DOHH2 (cell line): ENCODE measurements around the gene CDH22.

Experiments used
- EZH2phosphoT487 ChIP-seq: fragments of 200-600 bp; sonication (generic); IDR thresholded peaks from 2 replicates; pipeline ENCODE4 v1.6.1; 2017; ENCODE audit warnings: borderline replicate concordance, mild to moderate bottlenecking, antibody characterized with exemption, low read length, moderate library complexity, mixed read lengths
- TF ChIP-seq, protein P1 (sequence below): fragments of 200-600 bp; sonication (generic); IDR thresholded peaks from one replicate; pipeline ENCODE4 v1.5.1; 2014; ENCODE audit warnings: antibody characterized with exemption, mild to moderate bottlenecking, low read depth, low read length; ENCODE audit not compliant: poor library complexity, severe bottlenecking

DNA sequence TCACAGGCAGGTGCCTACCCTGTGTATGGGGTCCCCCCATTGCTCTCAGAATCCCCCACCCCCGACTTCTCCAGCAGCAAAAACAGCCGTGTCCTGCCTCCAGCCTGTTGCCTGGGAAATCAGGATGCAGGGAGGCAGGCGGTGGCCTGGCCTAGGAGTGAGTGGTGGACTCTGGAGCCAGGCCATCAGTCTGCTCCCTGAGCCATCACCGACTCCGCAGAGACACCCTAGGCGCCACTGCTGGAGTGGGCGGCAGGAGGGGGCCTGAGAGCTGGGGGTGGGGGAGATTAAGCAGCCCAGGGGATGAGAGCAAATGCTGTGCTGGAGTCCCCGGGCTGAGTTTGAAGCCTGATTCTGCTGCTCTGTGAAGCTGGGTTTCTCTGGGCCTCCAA, 97.0 kb downstream of the CDH22 start:
- TF ChIP-seq, protein P1, sequence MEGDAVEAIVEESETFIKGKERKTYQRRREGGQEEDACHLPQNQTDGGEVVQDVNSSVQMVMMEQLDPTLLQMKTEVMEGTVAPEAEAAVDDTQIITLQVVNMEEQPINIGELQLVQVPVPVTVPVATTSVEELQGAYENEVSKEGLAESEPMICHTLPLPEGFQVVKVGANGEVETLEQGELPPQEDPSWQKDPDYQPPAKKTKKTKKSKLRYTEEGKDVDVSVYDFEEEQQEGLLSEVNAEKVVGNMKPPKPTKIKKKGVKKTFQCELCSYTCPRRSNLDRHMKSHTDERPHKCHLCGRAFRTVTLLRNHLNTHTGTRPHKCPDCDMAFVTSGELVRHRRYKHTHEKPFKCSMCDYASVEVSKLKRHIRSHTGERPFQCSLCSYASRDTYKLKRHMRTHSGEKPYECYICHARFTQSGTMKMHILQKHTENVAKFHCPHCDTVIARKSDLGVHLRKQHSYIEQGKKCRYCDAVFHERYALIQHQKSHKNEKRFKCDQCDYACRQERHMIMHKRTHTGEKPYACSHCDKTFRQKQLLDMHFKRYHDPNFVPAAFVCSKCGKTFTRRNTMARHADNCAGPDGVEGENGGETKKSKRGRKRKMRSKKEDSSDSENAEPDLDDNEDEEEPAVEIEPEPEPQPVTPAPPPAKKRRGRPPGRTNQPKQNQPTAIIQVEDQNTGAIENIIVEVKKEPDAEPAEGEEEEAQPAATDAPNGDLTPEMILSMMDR = no peak
- no peak for TF ChIP-seq EZH2phosphoT487
